ENCODE measurements around the gene MACIR. TPM values are rescaled to one million over a fixed set of nuclear protein-coding genes. Genes with fewer than 3 reads are reported as not detected.

Gene MACIR, protein sequence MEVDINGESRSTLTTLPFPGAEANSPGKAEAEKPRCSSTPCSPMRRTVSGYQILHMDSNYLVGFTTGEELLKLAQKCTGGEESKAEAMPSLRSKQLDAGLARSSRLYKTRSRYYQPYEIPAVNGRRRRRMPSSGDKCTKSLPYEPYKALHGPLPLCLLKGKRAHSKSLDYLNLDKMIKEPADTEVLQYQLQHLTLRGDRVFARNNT
- total RNA-seq (7.1 TPM), polyA plus RNA-seq (ENCODE audit: insufficient read depth, low read depth, low replicate concordance) (7.4 TPM)
- long read RNA-seq, donor 1, transcript C5orf30-201 (3 exons, 3,049 nt), result major isoform, 5 of 5 reads
- long read RNA-seq, donor 1, partial matches to known transcripts, result 0 of 5 reads
- long read RNA-seq, donor 1, other reads (novel, unspliced or antisense), result 0 of 5 reads
- long read RNA-seq, donor 2, transcript C5orf30-201 (3 exons, 3,049 nt), result major isoform, 6 of 7 reads
- long read RNA-seq, donor 2, partial matches to known transcripts, result 0 of 7 reads
- long read RNA-seq, donor 2, other reads (novel, unspliced or antisense), result 0 of 7 reads
- long read RNA-seq, donor 3, transcript C5orf30-201 (3 exons, 3,049 nt), result major isoform, 6 of 10 reads
- long read RNA-seq, donor 3, partial matches to known transcripts, result 0 of 10 reads
- long read RNA-seq, donor 3, other reads (novel, unspliced or antisense), result 0 of 10 reads
- long read RNA-seq, donor 4, transcript C5orf30-201 (3 exons, 3,049 nt), result major isoform, 5 of 6 reads
- long read RNA-seq, donor 4, partial matches to known transcripts, result 0 of 6 reads
- long read RNA-seq, donor 4, other reads (novel, unspliced or antisense), result 0 of 6 reads
- long read RNA-seq, donor 5, result 0 reads
- long read RNA-seq, donor 6, transcript C5orf30-201 (3 exons, 3,049 nt), result major isoform, 6 of 17 reads
- long read RNA-seq, donor 6, partial matches to known transcripts, result 10 of 17 reads
- long read RNA-seq, donor 6, other reads (novel, unspliced or antisense), result 0 of 17 reads
- long read RNA-seq, donor 7, transcript C5orf30-201 (3 exons, 3,049 nt), result major isoform, 7 of 12 reads
- long read RNA-seq, donor 7, partial matches to known transcripts, result 0 of 12 reads
- long read RNA-seq, donor 7, other reads (novel, unspliced or antisense), result 5 of 12 reads
- long read RNA-seq, donor 8, transcript C5orf30-201 (3 exons, 3,049 nt), result major isoform, 7 of 9 reads
- long read RNA-seq, donor 8, partial matches to known transcripts, result 0 of 9 reads
- long read RNA-seq, donor 8, other reads (novel, unspliced or antisense), result 0 of 9 reads
- long read RNA-seq, donor 9, partial matches to known transcripts, result 0 of 2 reads
- long read RNA-seq, donor 9, other reads (novel, unspliced or antisense), result 0 of 2 reads
- long read RNA-seq, donor 10, partial matches to known transcripts, result 0 of 2 reads
- long read RNA-seq, donor 10, other reads (novel, unspliced or antisense), result 0 of 2 reads

DNA sequence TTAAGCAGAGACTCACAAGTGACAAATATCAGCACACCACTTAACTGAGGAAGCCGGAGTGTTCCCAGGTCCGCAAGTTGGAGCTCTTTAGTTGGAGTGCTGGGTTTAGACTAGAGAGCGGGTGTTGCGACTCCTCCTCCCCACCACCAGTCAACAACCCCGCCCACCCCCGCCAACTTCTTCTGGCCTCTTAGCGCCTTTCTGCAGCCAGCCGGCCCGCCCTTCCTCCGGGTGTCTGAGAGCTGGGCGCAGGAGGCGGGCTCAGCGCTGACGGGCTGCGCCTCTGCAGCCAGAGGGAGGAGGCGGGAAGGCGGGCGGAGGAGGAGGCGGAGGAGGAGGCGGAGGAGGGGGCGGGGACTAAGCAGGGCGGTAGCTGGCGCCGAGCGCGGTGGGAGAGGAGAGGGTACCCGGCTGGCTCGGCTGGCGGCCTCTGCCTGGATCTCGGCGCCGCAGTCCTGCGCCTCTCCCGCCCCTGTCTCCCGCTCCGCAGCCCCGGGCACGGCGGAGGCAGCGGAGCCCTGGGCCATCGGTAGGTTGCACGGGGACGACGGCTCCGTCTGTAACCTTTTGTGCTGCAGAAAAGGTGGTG is at the start of gene MACIR:
Gene MACIR (plus strand): TSS at position 396 of the 589 bp plus-strand sequence. CDS start 17,157 bp downstream, outside the sequence.
- Histone ChIP-seq H3K9me3 (ENCODE audit: control insufficient read depth in 2 of 3, insufficient read depth in 1 of 3, low read length in 3 of 3) (no peaks in the 10 kb centered on the region), H3K4me1 (ENCODE audit: control insufficient read depth in 2 of 3, insufficient read depth in 2 of 3, low read depth in 1 of 3, low read length in 3 of 3) (peaks cover 0 to 13% (median 11%) of the 10 kb centered on the region in 3 donors), H3K4me3 (ENCODE audit: low read length in 3 of 3) (peak within 1 kb of the TSS; percentile 69 to 88 (median 78)), H3K27me3 (ENCODE audit: control insufficient read depth, insufficient read depth, low read length) (no peaks in the 10 kb centered on the region), H3K9ac (ENCODE audit: low read length in 3 of 3) (peak within 1 kb of the TSS; percentile 61 to 73 (median 66)), H3K27ac (ENCODE audit: low read depth in 2 of 2, low read length in 2 of 2) (peak within 1 kb of the TSS; percentile 81 to 82), H3K36me3 (ENCODE audit: control insufficient read depth in 2 of 3, insufficient read depth in 3 of 3, low read length in 3 of 3) (no peaks in the 10 kb centered on the region)
- peak; percentile 98 to 99 (median 98) for DNase-seq
- TF ChIP-seq, protein P1, sequence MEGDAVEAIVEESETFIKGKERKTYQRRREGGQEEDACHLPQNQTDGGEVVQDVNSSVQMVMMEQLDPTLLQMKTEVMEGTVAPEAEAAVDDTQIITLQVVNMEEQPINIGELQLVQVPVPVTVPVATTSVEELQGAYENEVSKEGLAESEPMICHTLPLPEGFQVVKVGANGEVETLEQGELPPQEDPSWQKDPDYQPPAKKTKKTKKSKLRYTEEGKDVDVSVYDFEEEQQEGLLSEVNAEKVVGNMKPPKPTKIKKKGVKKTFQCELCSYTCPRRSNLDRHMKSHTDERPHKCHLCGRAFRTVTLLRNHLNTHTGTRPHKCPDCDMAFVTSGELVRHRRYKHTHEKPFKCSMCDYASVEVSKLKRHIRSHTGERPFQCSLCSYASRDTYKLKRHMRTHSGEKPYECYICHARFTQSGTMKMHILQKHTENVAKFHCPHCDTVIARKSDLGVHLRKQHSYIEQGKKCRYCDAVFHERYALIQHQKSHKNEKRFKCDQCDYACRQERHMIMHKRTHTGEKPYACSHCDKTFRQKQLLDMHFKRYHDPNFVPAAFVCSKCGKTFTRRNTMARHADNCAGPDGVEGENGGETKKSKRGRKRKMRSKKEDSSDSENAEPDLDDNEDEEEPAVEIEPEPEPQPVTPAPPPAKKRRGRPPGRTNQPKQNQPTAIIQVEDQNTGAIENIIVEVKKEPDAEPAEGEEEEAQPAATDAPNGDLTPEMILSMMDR (IDR thresholded peaks at IDR 0.05; ENCODE audit: borderline replicate concordance, extremely low read depth, insufficient read depth), result no peak
- FAIRE-seq, result peak; percentile 75
- intact Hi-C loops (cut with DNase I), result no loop called here

DNA sequence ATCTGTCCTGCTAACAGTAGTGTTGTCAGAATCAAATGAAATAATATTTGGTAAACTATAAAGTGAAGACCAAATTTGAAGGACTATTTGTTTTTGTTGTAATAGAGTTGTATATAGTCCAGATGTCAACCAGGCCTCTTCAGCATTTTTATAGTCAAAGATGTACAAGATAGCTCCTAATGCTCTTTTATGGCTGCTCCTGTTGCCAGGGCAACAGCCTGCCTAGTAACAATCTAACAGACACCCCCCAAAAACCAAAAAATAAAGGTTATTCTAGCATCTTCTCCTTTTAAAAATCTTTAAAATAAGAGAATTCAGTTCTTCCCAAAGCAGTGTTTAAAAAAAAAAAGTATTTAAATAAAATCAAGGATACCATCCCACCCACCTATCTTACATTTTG is 49.5 kb upstream of the MACIR start:
- no peak overlapping the region for H3K4me3 ChIP-seq (ENCODE audit: low read length in 3 of 3)
- intact Hi-C loops (cut with DNase I), result no loop called here
- H3K27ac ChIP-seq (ENCODE audit: low read depth in 2 of 2, low read length in 2 of 2), result no peak overlapping the region
- TF ChIP-seq, protein P1 (IDR thresholded peaks at IDR 0.05; ENCODE audit: borderline replicate concordance, extremely low read depth, insufficient read depth), result no peak
- H3K27me3 ChIP-seq (ENCODE audit: control insufficient read depth, insufficient read depth, low read length), result no peaks in the 10 kb centered on the region
- no peaks in the 10 kb centered on the region for H3K9me3 ChIP-seq (ENCODE audit: control insufficient read depth in 2 of 3, insufficient read depth in 1 of 3, low read length in 3 of 3)
- H3K4me1 ChIP-seq (ENCODE audit: control insufficient read depth in 2 of 3, insufficient read depth in 2 of 3, low read depth in 1 of 3, low read length in 3 of 3), result peaks cover 0 to 5% (median 2%) of the 10 kb centered on the region in 3 donors
- no peaks in the 10 kb centered on the region for H3K36me3 ChIP-seq (ENCODE audit: control insufficient read depth in 2 of 3, insufficient read depth in 3 of 3, low read length in 3 of 3)
- no peak overlapping the region for H3K9ac ChIP-seq (ENCODE audit: low read length in 3 of 3)
- no peak for DNase-seq
- no peak for FAIRE-seq

DNA sequence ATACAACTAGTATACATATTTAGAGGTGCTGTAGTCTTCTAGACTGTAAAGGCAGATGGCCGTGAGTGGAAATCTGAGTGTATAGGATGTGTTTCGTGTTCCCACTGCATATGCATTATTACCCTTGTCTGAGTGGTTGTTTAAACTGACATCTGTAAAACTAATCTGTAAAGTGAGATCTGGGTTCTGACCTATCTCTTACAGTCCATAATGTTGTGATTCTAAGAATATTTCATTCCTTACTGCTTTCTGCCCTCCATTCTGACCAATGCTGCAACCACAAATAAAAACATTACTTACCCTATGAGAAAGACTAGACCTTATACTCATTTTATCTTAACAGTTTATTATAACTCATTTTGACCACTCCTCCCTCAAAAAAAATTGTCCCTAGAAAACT is 47.6 kb upstream of the MACIR start:
- no peak for DNase-seq
- Histone ChIP-seq H3K36me3 (ENCODE audit: control insufficient read depth in 2 of 3, insufficient read depth in 3 of 3, low read length in 3 of 3) (no peaks in the 10 kb centered on the region), H3K4me1 (ENCODE audit: control insufficient read depth in 2 of 3, insufficient read depth in 2 of 3, low read depth in 1 of 3, low read length in 3 of 3) (peaks cover 0 to 5% (median 2%) of the 10 kb centered on the region in 3 donors), H3K27me3 (ENCODE audit: control insufficient read depth, insufficient read depth, low read length) (no peaks in the 10 kb centered on the region), H3K9ac (ENCODE audit: low read length in 3 of 3) (no peak overlapping the region), H3K27ac (ENCODE audit: low read depth in 2 of 2, low read length in 2 of 2) (no peak overlapping the region), H3K4me3 (ENCODE audit: low read length in 3 of 3) (no peak overlapping the region), H3K9me3 (ENCODE audit: control insufficient read depth in 2 of 3, insufficient read depth in 1 of 3, low read length in 3 of 3) (no peaks in the 10 kb centered on the region)
- FAIRE-seq, result no peak
- TF ChIP-seq, protein P1 (IDR thresholded peaks at IDR 0.05; ENCODE audit: borderline replicate concordance, extremely low read depth, insufficient read depth), result no peak
- intact Hi-C loops (cut with DNase I), result no loop called here
